DMS114 treated with DMSO at 0.1 percent for 48 hours (cell line): ENCODE results near the gene IFRD1.
"Not testable (repeated sequence)": the region's sequence is repeated elsewhere in the genome, so short reads cannot be mapped to it uniquely, and the experiment has no call there.

ENCODE experiments used
- DNase-seq: peaks from one replicate; lab custom pipeline; 2025; ENCODE audit not compliant: unreplicated experiment; lab: John Stamatoyannopoulos, UW

Gene IFRD1

DNA sequence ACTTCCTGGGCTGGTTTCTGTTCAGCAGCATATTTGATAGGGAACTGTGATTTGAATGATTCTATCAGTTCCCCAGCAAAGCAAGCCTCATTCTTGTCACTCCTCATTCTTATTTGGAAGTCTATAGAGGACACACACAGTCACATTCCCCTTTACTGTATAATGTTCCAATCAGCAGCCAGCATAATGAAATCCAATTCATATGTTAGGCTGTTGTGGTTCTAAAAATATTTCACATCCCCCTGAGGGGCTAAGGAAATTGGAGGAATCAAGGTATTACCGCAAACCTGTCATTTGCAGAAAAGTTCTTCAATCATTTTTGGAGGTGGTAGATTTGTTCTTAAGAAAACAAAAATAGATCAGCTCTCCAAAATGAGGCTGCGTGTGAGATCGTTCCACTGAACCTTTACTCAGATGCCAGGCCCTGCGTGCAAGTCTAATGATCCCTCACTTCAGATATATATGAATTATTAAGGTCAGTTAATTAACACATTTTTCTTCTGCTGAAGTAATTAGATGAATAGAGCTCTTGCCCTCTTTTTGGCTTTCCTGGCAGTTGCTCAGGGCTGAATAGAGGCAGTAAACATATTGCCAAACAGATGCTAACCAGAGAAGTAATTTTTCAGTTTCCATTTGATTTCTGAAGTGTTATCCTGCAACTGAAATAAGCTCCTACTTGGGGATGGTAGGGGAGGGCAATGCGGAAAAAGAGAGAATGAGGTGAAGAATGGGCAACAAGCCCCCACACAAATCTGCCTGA is 62.4 kb downstream of the IFRD1 start:
- DNase-seq = no peak

GRCh38 chr7:112515989-112516388 is 65.7 kb downstream of the IFRD1 start:
- DNase-seq = no peak

DNA sequence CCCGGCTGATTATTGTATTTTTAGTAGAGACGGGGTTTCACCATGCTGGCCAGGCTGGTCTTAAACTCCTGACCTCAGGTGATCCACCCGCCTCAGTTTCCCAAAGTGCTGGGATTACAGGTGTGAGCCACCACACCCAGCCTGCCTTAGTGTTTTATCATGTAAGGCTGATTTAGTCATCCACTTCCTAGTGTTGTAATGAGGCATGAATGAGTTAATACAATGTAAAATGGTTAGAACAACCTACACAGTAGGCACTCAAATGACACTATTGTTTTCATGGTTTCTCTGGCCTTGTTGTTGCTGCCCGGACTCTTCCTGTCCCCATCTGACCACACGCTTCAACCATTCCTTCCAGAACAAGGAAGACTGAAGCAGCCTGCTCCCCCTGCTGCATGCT is 66.2 kb downstream of the IFRD1 start:
- DNase-seq = not testable (repeated sequence)

DNA sequence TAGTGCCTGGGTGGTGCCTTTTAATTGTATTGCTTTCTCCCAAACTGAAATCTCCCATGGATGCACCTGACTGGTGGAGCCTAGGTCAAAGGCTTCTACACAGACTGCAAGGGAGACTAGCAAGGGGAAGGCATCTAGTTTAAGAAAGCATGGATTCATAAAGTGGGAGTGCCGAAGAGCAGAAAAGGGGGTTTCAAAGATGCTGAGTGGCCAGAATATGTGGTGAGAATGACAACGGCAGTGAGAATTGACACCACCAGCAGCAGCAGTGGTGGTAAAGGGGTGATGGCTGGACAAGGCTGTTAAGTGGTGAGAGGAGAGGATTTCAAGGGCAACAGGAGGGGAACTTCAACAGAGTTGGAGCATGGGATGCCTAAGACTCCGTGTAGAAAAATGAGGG is 67.2 kb downstream of the IFRD1 start:
- DNase-seq = no peak

DNA sequence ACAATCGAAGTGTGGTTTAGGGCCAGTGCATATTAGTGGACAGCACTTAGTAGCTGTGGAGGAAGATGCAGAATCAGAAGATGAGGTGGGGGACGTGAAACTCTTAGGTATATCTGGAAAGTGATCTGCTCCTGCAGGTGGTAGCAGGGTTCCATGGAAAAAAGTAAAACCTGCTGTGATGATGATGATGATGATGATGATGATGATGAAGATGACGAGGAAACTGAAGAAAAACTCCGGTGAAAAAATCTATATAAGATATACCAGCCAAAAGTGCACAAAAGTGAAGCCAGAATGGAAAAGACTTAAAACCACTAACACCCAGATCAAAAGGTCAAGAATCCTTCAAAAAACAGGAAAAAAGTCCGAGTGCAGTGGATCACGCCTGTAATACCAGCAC is 70.5 kb downstream of the IFRD1 start:
- no peak for DNase-seq

DNA sequence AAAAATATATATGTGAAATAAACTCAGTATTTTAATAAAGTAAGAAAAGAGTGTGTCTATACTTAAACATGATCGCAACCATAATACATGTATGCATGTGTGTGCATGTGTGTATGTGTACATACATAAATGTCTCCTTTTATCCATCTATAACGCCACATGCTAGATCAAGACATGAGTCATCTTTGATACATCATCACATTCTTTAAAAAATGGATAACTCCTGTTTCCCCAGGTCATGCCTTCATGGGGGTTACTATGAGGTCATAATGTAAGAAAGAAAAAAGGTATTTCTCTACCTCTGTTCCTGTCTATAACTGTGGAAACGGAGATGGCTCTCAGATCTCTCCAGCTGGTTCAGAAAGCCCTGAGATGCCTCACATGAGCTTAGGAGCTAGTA is 71.7 kb downstream of the IFRD1 start:
- no peak for DNase-seq

- no peak for DNase-seq
Observed at GRCh38 chr7:112523871-112524270, 73.6 kb downstream of the IFRD1 start.
